Activated CD4-positive, alpha-beta T cell treated with anti-CD3 and anti-CD28 coated beads, Interleukin-2, amount 50 U/mL, for 1 hour (primary cell): ENCODE data around the gene MAGI2.

ENCODE experiments used
- DNase-seq: peaks from one replicate; pipeline ENCODE4 v3.0.0-alpha.2; 2020

Gene MAGI2

GRCh38 chr7:78191475-78192079, 1261.9 kb downstream of the MAGI2 start:
- DNase-seq = no peak

GRCh38 chr7:78189762-78190161, 1263.7 kb downstream of the MAGI2 start:
- no peak for DNase-seq

GRCh38 chr7:78185149-78185745, 1268.2 kb downstream of the MAGI2 start:
- no peak for DNase-seq

GRCh38 chr7:78184299-78184698, 1269.2 kb downstream of the MAGI2 start:
- DNase-seq = no peak

- no peak for DNase-seq
Measured at GRCh38 chr7:78179827-78180477, 1273.5 kb downstream of the MAGI2 start.

GRCh38 chr7:78179211-78179610, 1274.3 kb downstream of the MAGI2 start:
- no peak for DNase-seq

- DNase-seq = no peak
Measured at GRCh38 chr7:78178319-78178718, 1275.1 kb downstream of the MAGI2 start.

GRCh38 chr7:78176171-78176570, 1277.3 kb downstream of the MAGI2 start:
- no peak for DNase-seq

- no peak for DNase-seq
Measured at GRCh38 chr7:78175330-78176100, 1278.0 kb downstream of the MAGI2 start.

- DNase-seq = no peak
Measured at GRCh38 chr7:78173666-78174065, 1279.8 kb downstream of the MAGI2 start.

GRCh38 chr7:78172933-78173591, 1280.4 kb downstream of the MAGI2 start:
- no peak for DNase-seq

GRCh38 chr7:78172267-78172757, 1281.2 kb downstream of the MAGI2 start:
- no peak for DNase-seq

- no peak for DNase-seq
Measured at GRCh38 chr7:78171398-78171797, 1282.1 kb downstream of the MAGI2 start.

- DNase-seq = no peak
Measured at GRCh38 chr7:78170815-78171214, 1282.7 kb downstream of the MAGI2 start.

- DNase-seq = no peak
Measured at GRCh38 chr7:78169992-78170391, 1283.5 kb downstream of the MAGI2 start.

- no peak for DNase-seq
Measured at GRCh38 chr7:78168865-78169264, 1284.6 kb downstream of the MAGI2 start.

GRCh38 chr7:78167860-78168259, 1285.6 kb downstream of the MAGI2 start:
- DNase-seq = no peak

- no peak for DNase-seq
Measured at GRCh38 chr7:78165854-78166253, 1287.6 kb downstream of the MAGI2 start.

GRCh38 chr7:78165454-78165853, 1288.0 kb downstream of the MAGI2 start:
- no peak for DNase-seq

GRCh38 chr7:78164459-78164858, 1289.0 kb downstream of the MAGI2 start:
- no peak for DNase-seq

GRCh38 chr7:78161781-78162180, 1291.7 kb downstream of the MAGI2 start:
- no peak for DNase-seq

GRCh38 chr7:78159545-78159944, 1293.9 kb downstream of the MAGI2 start:
- no peak for DNase-seq

GRCh38 chr7:78153285-78153684, 1300.2 kb downstream of the MAGI2 start:
- DNase-seq = no peak
